Panc1 (cell line): ENCODE measurements around the gene PCIF1. TPM values are rescaled to one million over a fixed set of nuclear protein-coding genes. Genes with fewer than 3 reads are reported as not detected.

Experiments
- ATAC-seq: fragments of 200-7000 bp; cut with Tn5 transposase; 2 replicates; pipeline ENCODE4 v1.9.1; 2020; ENCODE audit warnings: mild to moderate bottlenecking, moderate library complexity
- BruUV-seq: library from RNA; stranded (reverse); fragments of 400-500 nt; replicated peaks from 2 replicates; lab custom pipeline; 2021; lab: Mats Ljungman, UMichigan
- CTCF ChIA-PET: fragments of 300-600 bp; sonication (Branson Sonifier 250); formaldehyde crosslinking; loops from one replicate; lab custom pipeline; 2022; ENCODE audit warnings: antibody characterized with exemption; lab: Charles Lee
- POLR2A ChIA-PET: fragments of 300-600 bp; sonication (Branson Sonifier 250); formaldehyde crosslinking; loops from one replicate; lab custom pipeline; 2022; ENCODE audit warnings: antibody characterized with exemption; lab: Charles Lee
- DNase-seq: peaks from one replicate; pipeline ENCODE4 v3.0.0-alpha.2; 2010; ENCODE audit warnings: low read depth, low spot score
- H3K27ac ChIP-seq: 2 replicates; pipeline ENCODE4 v1.5.1; 2011; ENCODE audit warnings: mild to moderate bottlenecking, low read length, inconsistent platforms
- H3K27me3 ChIP-seq: fragments of 200-500 bp; sonication (Bioruptor generic); 2 replicates; pipeline ENCODE4 v1.6.0; 2014; ENCODE audit warnings: low read length, inconsistent platforms; ENCODE audit not compliant: control insufficient read depth, insufficient read depth
- H3K36me3 ChIP-seq: fragments of 200-500 bp; sonication (Bioruptor generic); 2 replicates; pipeline ENCODE4 v1.5.1; 2014; ENCODE audit warnings: inconsistent platforms, mild to moderate bottlenecking, low read length, moderate library complexity; ENCODE audit not compliant: control insufficient read depth, insufficient read depth
- H3K4me1 ChIP-seq: 2 replicates; pipeline ENCODE4 v1.5.1; 2011; ENCODE audit warnings: inconsistent platforms, mild to moderate bottlenecking, low read length, moderate library complexity; ENCODE audit not compliant: control insufficient read depth, insufficient read depth
- H3K4me3 ChIP-seq, 2 experiments: 2 replicates each; pipeline ENCODE4 v1.5.1; 2011 to 2012; ENCODE audit warnings: low read depth in 2 of 2, low read length in 2 of 2, mild to moderate bottlenecking in 2 of 2, inconsistent platforms in 1 of 2, moderate library complexity in 1 of 2
- H3K9me3 ChIP-seq: fragments of 200-500 bp; sonication (Bioruptor generic); 2 replicates; pipeline ENCODE4 v1.5.1; 2014; ENCODE audit warnings: low read depth, mild to moderate bottlenecking, inconsistent platforms, low read length, moderate library complexity; ENCODE audit not compliant: control insufficient read depth, insufficient read depth
- CTCF ChIP-seq: fragments of 450-650 bp; IDR thresholded peaks from 2 replicates; pipeline ENCODE4 v1.5.1; 2017; ENCODE audit warnings: mild to moderate bottlenecking
- POLR2AphosphoS5 ChIP-seq: IDR thresholded peaks from 2 replicates; pipeline ENCODE4 v1.6.1; 2012; ENCODE audit warnings: mild to moderate bottlenecking, low read depth, low read length, moderate library complexity
- REST ChIP-seq, 2 experiments: IDR thresholded peaks; 2 replicates each; pipeline ENCODE4 v1.6.1; 2011 to 2012; ENCODE audit warnings: low read depth in 2 of 2, control low read depth in 1 of 2, low read length in 1 of 2, mild to moderate bottlenecking in 1 of 2, moderate library complexity in 1 of 2; ENCODE audit not compliant: insufficient read depth in 1 of 2
- SIN3A ChIP-seq: IDR thresholded peaks from 2 replicates; pipeline ENCODE4 v1.6.1; 2012; ENCODE audit warnings: low read depth, mild to moderate bottlenecking, low read length, moderate library complexity, borderline replicate concordance; ENCODE audit not compliant: insufficient read depth
- TCF7L2 ChIP-seq: IDR thresholded peaks from 2 replicates; pipeline ENCODE4 v1.6.1; 2011; ENCODE audit warnings: mild to moderate bottlenecking, low read depth, low read length, inconsistent platforms
- in situ Hi-C: cut with HindIII; loops from 2 replicates; pipeline ENCODE4 v1.10.0; 2016; ENCODE audit warnings: low sequenced_read_pairs, low pct_unique_long_range_greater_than_20kb
- intact Hi-C: fragments of 100-400 bp; cut with micrococcal nuclease; formaldehyde crosslinking; loops from one replicate; pipeline ENCODE4 v1.10.0; 2022; ENCODE audit not compliant: unreplicated experiment
- total RNA-seq: library from RNA; stranded (reverse); gene quantifications from one replicate; pipeline ENCODE4 v1.2.1, GENCODE V29; 2021; ENCODE audit not compliant: unreplicated experiment

The PCIF1 gene
- total RNA-seq, 1 experiment from 2014 or later, result 24.6 TPM

GRCh38 chr20:45964006-45964400 is 29.5 kb downstream of the PCIF1 start:
- no TSS peak for BruUV-seq
- Histone ChIP-seq H3K9me3 (no peaks in the 10 kb centered on the region), H3K4me3 (no peak overlapping the region), H3K4me1 (no peaks in the 10 kb centered on the region), H3K27ac (no peak overlapping the region), H3K36me3 (peaks cover 13% of the 10 kb centered on the region), H3K27me3 (no peaks in the 10 kb centered on the region)
- DNase-seq, result no peak
- in situ Hi-C loops (no loop called here), intact Hi-C loops (no loop called here)
- ATAC-seq, result no peak
- ChIA-PET POLR2A (no interaction called here), CTCF (no interaction called here)
- TF ChIP-seq SIN3A (no peak), TCF7L2 (no peak), POLR2AphosphoS5 (no peak), CTCF (no peak), REST (IDR thresholded peaks at IDR 0.05; ENCODE audit: insufficient read depth in 1 of 2, low read depth in 2 of 2, low read length in 1 of 2) (no peak)

GRCh38 chr20:45965169-45966002 is 30.9 kb downstream of the PCIF1 start:
- CTCF ChIA-PET, result no interaction called here
- POLR2A ChIA-PET, result no interaction called here
- Histone ChIP-seq H3K27ac (no peak overlapping the region), H3K36me3 (peaks cover 11% of the 10 kb centered on the region), H3K4me1 (peaks cover 2% of the 10 kb centered on the region; the same call in 1 of the 2 replicates), H3K9me3 (no peaks in the 10 kb centered on the region), H3K27me3 (no peaks in the 10 kb centered on the region), H3K4me3 (no peak overlapping the region)
- intact Hi-C loops (no loop called here), in situ Hi-C loops (no loop called here)
- TF ChIP-seq CTCF (no peak), SIN3A (no peak), REST (IDR thresholded peaks at IDR 0.05; ENCODE audit: insufficient read depth in 1 of 2, low read depth in 2 of 2, low read length in 1 of 2) (no peak), POLR2AphosphoS5 (no peak), TCF7L2 (no peak)
- ATAC-seq (no peak), DNase-seq (no peak)
- no TSS peak for BruUV-seq
